Stimulated activated CD4-positive, alpha-beta T cell treated with anti-CD3 and anti-CD28 coated beads, Interleukin-2, amount 100 ng/mL, for 48 hours (primary cell): Measurements from ENCODE around the gene DNAH8.
A peak's percentile ranks its signal among the peaks of the same experiment; 100 is the strongest.

Experiments used
- DNase-seq, 2 donors: peaks; one replicate each; pipeline ENCODE4 v3.0.0-alpha.2; 2020

Gene DNAH8

GRCh38 chr6:38976801-38977500, 261.8 kb downstream of the DNAH8 start:
- no peak for DNase-seq

GRCh38 chr6:38978139-38978704, 263.1 kb downstream of the DNAH8 start:
- no peak for DNase-seq

GRCh38 chr6:38982470-38982869, 267.4 kb downstream of the DNAH8 start:
- DNase-seq: no peak

GRCh38 chr6:38984723-38985122, 269.6 kb downstream of the DNAH8 start:
- DNase-seq: no peak

- DNase-seq: no peak
Observed at GRCh38 chr6:38985839-38986238, 270.7 kb downstream of the DNAH8 start.

- no peak for DNase-seq
Observed at GRCh38 chr6:38987503-38987902, 272.4 kb downstream of the DNAH8 start.

GRCh38 chr6:38988736-38989449, 273.8 kb downstream of the DNAH8 start:
- DNase-seq: no peak

GRCh38 chr6:38990475-38990874, 275.4 kb downstream of the DNAH8 start:
- no peak for DNase-seq

- no peak for DNase-seq
Observed at GRCh38 chr6:38996676-38997075, 281.6 kb downstream of the DNAH8 start.

GRCh38 chr6:38997128-38997761, 282.1 kb downstream of the DNAH8 start:
- peak; percentile 24 to 34 for DNase-seq

- peak in 1 of 2 donors; percentile 6 for DNase-seq
Observed at GRCh38 chr6:39003072-39003471, 288.0 kb downstream of the DNAH8 start.

GRCh38 chr6:39003492-39003891, 288.4 kb downstream of the DNAH8 start:
- DNase-seq: no peak

- DNase-seq: no peak
Observed at GRCh38 chr6:39004801-39005200, 289.7 kb downstream of the DNAH8 start.

- DNase-seq: no peak
Observed at GRCh38 chr6:39005774-39006173, 290.7 kb downstream of the DNAH8 start.

- DNase-seq: no peak
Observed at GRCh38 chr6:39007575-39007974, 292.5 kb downstream of the DNAH8 start.

GRCh38 chr6:39008737-39009136, 293.6 kb downstream of the DNAH8 start:
- DNase-seq: no peak

GRCh38 chr6:39009476-39009875, 294.4 kb downstream of the DNAH8 start:
- no peak for DNase-seq

- DNase-seq: no peak
Observed at GRCh38 chr6:39016839-39017546, 301.9 kb downstream of the DNAH8 start.

- DNase-seq: no peak
Observed at GRCh38 chr6:39017547-39017880, 302.4 kb downstream of the DNAH8 start.

GRCh38 chr6:39018103-39018502, 303.0 kb downstream of the DNAH8 start:
- DNase-seq: no peak

GRCh38 chr6:39020136-39020535, 305.0 kb downstream of the DNAH8 start:
- no peak for DNase-seq

GRCh38 chr6:39021041-39021440, 305.9 kb downstream of the DNAH8 start:
- no peak for DNase-seq

GRCh38 chr6:39021779-39022178, 306.7 kb downstream of the DNAH8 start:
- DNase-seq: no peak
